Thymus (tissue), 14 donors: ENCODE data around the gene ODR4. TPM values are rescaled to one million over a fixed set of nuclear protein-coding genes. Genes with fewer than 3 reads are reported as not detected.
"Not testable (repeated sequence)": the region's sequence is repeated elsewhere in the genome, so short reads cannot be mapped to it uniquely, and the experiment has no call there.

Experiments
- DNase-seq, 9 donors: peaks; one replicate each; pipeline ENCODE4 v3.0.0-alpha.2; 2013; ENCODE audit warnings: low spot score in 9 of 9, low read depth in 6 of 9, missing footprints in 1 of 9
- H3K27ac ChIP-seq, 2 donors: one replicate each; pipeline ENCODE4 v1.5.1; 2013; ENCODE audit warnings: control low read depth in 1 of 2, low read depth in 1 of 2, low read length in 1 of 2, mild to moderate bottlenecking in 1 of 2, moderate library complexity in 1 of 2
- H3K27me3 ChIP-seq, 2 donors: one replicate each; pipeline ENCODE4 v1.5.1; 2013; ENCODE audit warnings: low read length in 1 of 2; ENCODE audit not compliant: control insufficient read depth in 2 of 2, insufficient read depth in 1 of 2
- H3K36me3 ChIP-seq, 2 donors: one replicate each; pipeline ENCODE4 v1.5.1; 2013; ENCODE audit warnings: low read length in 1 of 2, mild to moderate bottlenecking in 1 of 2, moderate library complexity in 1 of 2; ENCODE audit not compliant: control insufficient read depth in 2 of 2, insufficient read depth in 2 of 2
- H3K4me1 ChIP-seq, 2 donors: one replicate each; pipeline ENCODE4 v1.5.1; 2013; ENCODE audit warnings: low read length in 2 of 2; ENCODE audit not compliant: control insufficient read depth in 2 of 2, insufficient read depth in 2 of 2
- H3K4me3 ChIP-seq, 2 donors: one replicate each; pipeline ENCODE4 v1.5.1; 2013; ENCODE audit warnings: low read length in 2 of 2, control low read depth in 1 of 2, mild to moderate bottlenecking in 1 of 2
- H3K9me3 ChIP-seq, 2 donors: one replicate each; pipeline ENCODE4 v1.5.1; 2013; ENCODE audit warnings: low read length in 1 of 2, mild to moderate bottlenecking in 1 of 2; ENCODE audit not compliant: control insufficient read depth in 2 of 2, insufficient read depth in 1 of 2
- WGBS: extraction: QIAGEN DNeasy Blood & Tissue Kit; methylation state at CpG from one replicate; pipeline ENCODE4 v1.1.7; 2013; 5-methylcytosine and 5-hydroxymethylcytosine counted together
- long read RNA-seq, 10 donors: transcript quantifications; one replicate each; lab custom pipeline, GENCODE V29; 2026
- polyA plus RNA-seq: library from polyadenylated mRNA; stranded (reverse); fragments of 200-250 nt; gene quantifications from one replicate; pipeline ENCODE4 v1.2.3, GENCODE V29; 2013
- total RNA-seq: library from RNA; stranded (reverse); fragments of 120-200 nt; gene quantifications from one replicate; pipeline ENCODE4 v1.2.4, GENCODE V29; 2013
- donor health status: healthy.

Gene ODR4
- 16.6 TPM for total RNA-seq
- polyA plus RNA-seq = 15.2 TPM
- long read RNA-seq, donor 1 = 0 reads
- long read RNA-seq, donor 2 = 0 reads
- long read RNA-seq, donor 3, partial matches to known transcripts = 0 of 2 reads
- long read RNA-seq, donor 3, other reads (novel, unspliced or antisense) = 0 of 2 reads
- long read RNA-seq, donor 4, partial matches to known transcripts = 0 of 1 reads
- long read RNA-seq, donor 4, other reads (novel, unspliced or antisense) = 0 of 1 reads
- long read RNA-seq, donor 5, partial matches to known transcripts = 9 of 9 reads
- long read RNA-seq, donor 5, other reads (novel, unspliced or antisense) = 0 of 9 reads
- long read RNA-seq, donor 6 = 0 reads
- long read RNA-seq, donor 7 = 0 reads
- long read RNA-seq, donor 8 = 0 reads
- long read RNA-seq, donor 9, partial matches to known transcripts = 0 of 1 reads
- long read RNA-seq, donor 9, other reads (novel, unspliced or antisense) = 0 of 1 reads
- long read RNA-seq, donor 10 = 0 reads

DNA sequence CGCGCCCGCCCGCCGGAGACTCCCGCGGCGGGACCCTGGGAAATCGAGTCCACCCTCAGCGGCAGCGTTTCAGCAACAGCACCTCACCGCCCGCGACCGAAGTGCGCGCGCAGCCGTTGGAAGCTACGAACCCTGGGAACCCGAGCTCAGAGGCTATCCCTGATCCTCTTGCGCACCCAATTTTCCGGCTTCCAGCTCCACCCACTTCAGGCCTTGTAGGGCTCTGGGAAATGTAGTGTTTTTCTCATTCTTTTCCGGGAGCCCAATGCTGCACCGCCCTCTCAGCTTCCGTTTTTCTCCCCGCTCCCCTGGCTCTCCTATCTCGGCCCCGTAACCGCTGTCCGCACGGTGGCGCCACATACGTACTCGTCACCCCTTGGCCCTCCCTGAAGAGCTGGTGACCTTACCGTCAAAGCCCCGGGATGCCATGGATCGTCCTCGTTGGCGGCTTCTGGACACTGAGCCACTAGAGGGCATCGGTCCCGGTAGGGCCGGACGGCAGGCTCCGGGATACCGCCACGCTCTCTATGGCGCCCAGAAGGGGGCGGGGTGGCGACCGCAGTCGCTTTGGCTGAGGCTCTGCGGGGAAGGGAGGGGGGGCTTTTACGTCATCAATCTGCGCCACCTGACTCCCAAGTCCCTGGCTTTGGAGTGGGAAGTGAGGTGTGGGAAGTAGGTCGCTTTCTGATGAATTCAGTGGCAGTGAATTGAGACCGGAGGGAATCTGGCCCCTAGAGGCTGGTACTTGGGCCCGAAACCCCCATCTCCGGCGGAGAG, at the start of gene ODR4, which contains the start of gene TPR:
Gene ODR4, plus strand, starts transcription at position 687 of the 777 bp plus-strand sequence. CDS start 3,948 bp downstream, outside the sequence.
Gene TPR, minus strand, starts transcription at position 102 of the 777 bp plus-strand sequence. CDS start 225 bp downstream, outside the sequence.
- Histone ChIP-seq H3K27ac (peak within 1 kb of the TSS; percentile 92 to 96), H3K4me1 (peaks cover 4 to 5% of the 10 kb centered on the region in 2 donors), H3K9me3 (no peaks in the 10 kb centered on the region), H3K36me3 (peaks cover 0 to 26% of the 10 kb centered on the region in 2 donors), H3K4me3 (peak within 1 kb of the TSS; percentile 59 to 96), H3K27me3 (no peaks in the 10 kb centered on the region)
- DNase-seq = peak; percentile 95 to 99 (median 97)
- WGBS = under 1% methylated on average over 60 of the region's 60 CpGs

DNA sequence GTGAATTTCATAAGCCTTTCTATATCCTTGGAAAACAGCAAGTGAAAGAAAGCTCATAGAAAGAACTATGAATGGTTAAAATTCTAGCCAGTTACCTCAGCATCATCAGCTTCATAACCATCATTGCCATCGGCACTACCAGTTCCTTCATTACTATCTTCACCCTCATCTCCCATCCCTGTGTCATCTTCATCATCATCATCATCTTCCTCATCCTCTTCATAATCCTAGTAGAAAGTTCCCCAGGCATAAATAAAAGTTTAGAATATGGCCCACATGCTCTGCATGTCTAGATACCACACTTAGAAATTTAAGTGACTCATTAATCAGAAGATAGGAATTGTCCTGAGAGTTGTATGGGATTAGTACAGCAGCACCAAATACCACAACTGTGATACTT, 49.6 kb upstream of the ODR4 start:
- H3K36me3 ChIP-seq = peaks cover 23 to 82% of the 10 kb centered on the region in 2 donors
- H3K27me3 ChIP-seq = no peaks in the 10 kb centered on the region
- H3K4me3 ChIP-seq = no peak overlapping the region
- H3K4me1 ChIP-seq = no peaks in the 10 kb centered on the region
- H3K27ac ChIP-seq = no peak overlapping the region
- WGBS = 96% methylated on average over 1 of the region's 1 CpG
- no peak for DNase-seq
- no peaks in the 10 kb centered on the region for H3K9me3 ChIP-seq

DNA sequence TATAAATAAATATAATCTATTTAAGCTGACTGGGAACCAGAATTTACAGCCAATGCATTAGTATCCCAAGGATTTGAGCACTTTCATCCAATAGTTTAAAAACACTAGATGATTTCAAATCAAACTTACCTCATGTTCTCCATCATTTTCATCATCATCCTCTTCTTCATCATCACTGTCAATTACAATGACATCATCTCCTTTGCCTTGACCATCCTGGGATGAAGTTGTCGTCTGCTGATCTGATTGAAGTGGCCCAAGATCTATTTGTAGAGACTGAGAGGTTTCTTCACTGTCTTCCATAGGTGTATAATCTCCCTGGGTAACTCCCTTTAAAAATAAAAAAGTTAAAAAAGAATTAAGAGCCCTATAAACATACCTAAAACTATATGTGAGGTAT, 48.3 kb upstream of the ODR4 start:
- no peaks in the 10 kb centered on the region for H3K4me1 ChIP-seq
- peak in 1 of 9 donors; percentile 13 for DNase-seq
- H3K27ac ChIP-seq = no peak overlapping the region
- H3K27me3 ChIP-seq = no peaks in the 10 kb centered on the region
- H3K4me3 ChIP-seq = no peak overlapping the region
- H3K36me3 ChIP-seq = peaks cover 22 to 82% of the 10 kb centered on the region in 2 donors
- H3K9me3 ChIP-seq = no peaks in the 10 kb centered on the region
- 98% methylated on average over 1 of the region's 1 CpG for WGBS

DNA sequence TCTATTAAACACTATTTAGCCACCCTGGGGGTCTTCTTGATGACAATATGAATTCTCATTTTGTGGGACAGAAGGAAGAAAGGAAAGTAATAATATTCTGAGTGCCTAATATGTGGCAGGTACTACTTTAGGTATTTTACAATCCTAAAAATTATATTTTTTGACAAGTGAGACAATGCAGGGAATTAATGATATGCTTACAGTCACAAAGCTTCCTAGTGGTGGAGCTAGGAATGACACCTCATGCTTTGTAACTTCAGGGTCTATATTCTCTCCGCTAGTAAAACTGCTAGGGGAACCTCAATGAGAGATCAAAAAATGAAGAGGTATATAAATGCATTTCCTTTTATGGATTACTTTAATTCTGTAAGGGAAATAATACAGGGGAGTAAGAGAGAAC, 44.9 kb upstream of the ODR4 start:
- 97% methylated on average over 1 of the region's 1 CpG for WGBS
- no peak for DNase-seq
- H3K4me1 ChIP-seq = no peaks in the 10 kb centered on the region
- H3K36me3 ChIP-seq = peaks cover 28 to 85% of the 10 kb centered on the region in 2 donors
- no peaks in the 10 kb centered on the region for H3K9me3 ChIP-seq
- no peaks in the 10 kb centered on the region for H3K27me3 ChIP-seq
- H3K27ac ChIP-seq = no peak overlapping the region
- H3K4me3 ChIP-seq = no peak overlapping the region

DNA sequence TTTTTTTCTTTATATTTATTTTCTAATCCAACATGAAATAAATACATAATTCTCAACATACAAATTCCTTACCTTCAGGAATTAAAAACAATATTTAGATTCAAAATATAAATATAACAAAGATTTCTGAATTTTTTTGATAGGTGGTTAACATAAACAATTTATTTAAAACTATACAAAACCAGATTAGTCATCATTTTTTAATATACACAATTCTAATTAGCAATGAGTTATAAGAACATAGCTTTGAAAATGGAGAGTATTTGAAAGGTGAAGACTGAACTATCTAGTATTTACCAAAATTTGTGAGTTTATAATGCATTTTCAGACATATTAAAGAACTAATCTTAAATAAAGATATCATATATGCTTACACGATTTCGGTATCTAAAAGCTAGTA, 38.1 kb upstream of the ODR4 start:
- Histone ChIP-seq H3K27me3 (no peaks in the 10 kb centered on the region), H3K27ac (no peak overlapping the region), H3K36me3 (peaks cover 26 to 77% of the 10 kb centered on the region in 2 donors), H3K9me3 (no peaks in the 10 kb centered on the region), H3K4me1 (no peaks in the 10 kb centered on the region), H3K4me3 (no peak overlapping the region)
- no peak for DNase-seq
- WGBS = over 99% methylated on average over 2 of the region's 2 CpGs

DNA sequence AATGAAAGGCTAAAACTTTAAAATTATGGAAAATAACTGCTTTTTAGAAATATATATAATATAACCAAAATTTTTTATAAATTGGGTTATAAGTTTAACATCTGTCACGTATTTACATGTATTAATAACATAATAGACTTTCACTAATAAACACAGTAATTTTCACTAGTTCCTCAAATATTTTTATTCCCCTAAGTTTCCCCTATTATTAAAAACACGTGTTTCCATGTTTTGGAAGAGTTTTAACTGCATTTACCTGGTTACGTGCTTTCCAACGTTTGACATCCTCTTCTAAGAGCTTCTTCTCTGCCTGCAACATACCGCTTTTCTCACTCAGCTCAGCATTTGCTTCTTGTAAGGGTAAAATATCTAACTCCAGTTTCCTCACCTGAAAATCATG, 34.9 kb upstream of the ODR4 start:
- 98% methylated on average over 5 of the region's 5 CpGs for WGBS
- no peak overlapping the region for H3K27ac ChIP-seq
- no peaks in the 10 kb centered on the region for H3K9me3 ChIP-seq
- H3K27me3 ChIP-seq = no peaks in the 10 kb centered on the region
- peaks cover 18 to 72% of the 10 kb centered on the region in 2 donors for H3K36me3 ChIP-seq
- H3K4me3 ChIP-seq = no peak overlapping the region
- no peaks in the 10 kb centered on the region for H3K4me1 ChIP-seq
- DNase-seq = no peak

DNA sequence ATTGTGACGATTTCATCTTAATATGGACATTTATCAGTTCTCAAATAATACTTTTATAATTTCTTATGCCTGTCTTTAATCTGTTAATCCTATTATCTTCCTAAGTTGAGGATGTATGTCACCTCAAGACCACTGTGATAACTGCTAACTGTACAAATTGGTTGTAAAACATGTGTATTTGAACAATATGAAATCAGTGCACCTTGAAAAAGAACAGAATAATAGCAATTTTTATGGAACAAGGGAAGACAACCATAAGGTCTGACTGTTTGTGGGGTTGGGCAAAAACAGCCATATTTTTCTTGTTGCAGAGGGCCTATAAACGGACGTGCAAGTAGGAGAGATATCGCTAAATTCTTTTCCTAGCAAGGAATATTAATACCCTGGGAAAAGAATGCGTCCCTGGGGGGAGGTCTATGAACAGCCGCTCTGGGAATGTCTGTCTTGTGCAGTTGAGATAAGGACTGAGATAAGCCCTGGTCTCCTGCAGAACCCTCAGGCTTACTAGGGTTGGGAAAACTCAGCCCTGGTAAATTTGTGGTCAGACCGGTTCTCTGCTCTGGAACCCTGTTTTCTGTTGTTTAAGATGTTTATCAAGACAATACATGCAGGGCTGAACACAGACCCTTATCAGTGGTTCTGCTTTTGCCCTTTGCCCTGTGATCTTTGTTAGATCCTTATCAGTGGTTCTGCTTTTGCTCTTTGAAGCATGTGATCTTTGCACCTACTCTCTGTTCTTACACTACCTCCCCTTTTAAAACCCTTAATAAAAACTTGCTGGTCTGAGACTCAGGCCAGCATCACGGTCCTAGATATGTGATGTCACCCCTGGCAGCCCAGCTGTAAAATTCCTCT, 27.6 kb upstream of the ODR4 start:
- not testable (repeated sequence) for H3K27ac ChIP-seq, H3K4me3 ChIP-seq, H3K9me3 ChIP-seq, H3K4me1 ChIP-seq, H3K27me3 ChIP-seq, DNase-seq
- peaks cover 32 to 79% of the 10 kb centered on the region in 2 donors for H3K36me3 ChIP-seq
- WGBS = 97% methylated on average over 8 of the region's 8 CpGs

DNA sequence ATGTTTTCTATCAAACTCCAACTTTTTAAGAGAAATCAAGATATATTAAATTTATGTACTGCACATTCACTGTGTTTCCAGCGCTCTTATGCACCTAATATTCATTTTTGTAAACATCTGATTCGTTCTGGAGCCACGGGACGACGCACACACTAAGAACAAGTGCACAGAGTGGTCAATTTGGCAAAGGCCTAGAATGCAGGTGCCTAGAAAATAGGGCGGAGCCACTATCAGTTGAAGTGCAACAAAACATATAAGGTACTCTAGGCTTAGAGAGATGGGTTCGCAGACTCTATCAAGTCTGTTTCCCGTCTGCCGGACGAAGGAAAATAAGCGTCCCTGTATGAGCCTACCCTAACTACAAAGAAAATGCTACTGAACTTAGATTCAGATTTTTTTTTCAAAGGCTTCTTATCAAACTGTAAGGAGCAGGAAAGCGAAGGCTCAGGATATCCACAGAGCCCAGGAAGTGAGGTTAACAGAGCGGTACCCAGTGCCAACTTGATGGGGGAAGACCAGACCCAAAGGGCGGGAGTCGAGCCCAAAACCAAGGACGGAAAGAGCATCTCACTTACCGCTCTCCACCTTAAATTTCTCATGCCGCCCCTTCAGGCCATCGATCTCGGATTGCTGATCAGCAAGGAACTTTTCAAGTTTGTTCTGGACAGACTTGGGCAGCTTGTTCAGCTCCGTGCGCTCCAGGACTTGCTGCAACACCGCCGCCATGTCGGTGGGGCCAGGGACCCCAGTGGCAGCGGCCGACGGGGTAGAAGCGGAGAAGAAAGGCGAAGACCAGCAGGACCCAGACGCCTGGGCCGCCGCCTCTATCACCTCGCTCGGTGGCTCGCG, 1.1 kb upstream of the ODR4 start:
- H3K4me3 ChIP-seq = peak overlapping the region; percentile 59 to 96
- H3K36me3 ChIP-seq = peaks cover 0 to 25% of the 10 kb centered on the region in 2 donors
- under 1% methylated on average over 37 of the region's 37 CpGs for WGBS
- DNase-seq = peak in 5 of 9 donors; percentile 25 to 50 (median 40)
- H3K27ac ChIP-seq = peak overlapping the region; percentile 92 to 96
- H3K4me1 ChIP-seq = peaks cover 4 to 5% of the 10 kb centered on the region in 2 donors
- no peaks in the 10 kb centered on the region for H3K27me3 ChIP-seq
- H3K9me3 ChIP-seq = no peaks in the 10 kb centered on the region
